Measurements from ENCODE around the gene KLHDC4. TPM values are rescaled to one million over a fixed set of nuclear protein-coding genes. Genes with fewer than 3 reads are reported as not detected.
A peak's percentile ranks its signal among the peaks of the same experiment; 100 is the strongest.

Gene KLHDC4
- total and polyA plus RNA-seq, 9 of the 15 experiments (the other 6 are each of a cell fraction or from before 2014, with no cell fraction given), result 1.3 to 68.1 (median 32.8) TPM

GRCh38 chr16:87778830-87779579 lies 13.2 kb upstream of the KLHDC4 start (continued):
- peak; percentile 92 for TF ChIP-seq ZNF197 (CRISPR knock-in tag; IDR thresholded peaks at IDR 0.05; ENCODE audit: low read depth)
- 0 out of 2 replicates have a peak, but pooled peaks have one; percentile 53 for TF ChIP-seq CBX5 (IDR thresholded peaks at IDR 0.05; ENCODE audit: borderline replicate concordance, low read depth)
- peak; percentile 100 for TF ChIP-seq ATF3 (IDR thresholded peaks at IDR 0.05)
- TF ChIP-seq ATF3 (CRISPR knock-in tag; conservative IDR thresholded peaks at IDR 0.05), result peak; percentile 100
- TF ChIP-seq ZNF184 (CRISPR knock-in tag; IDR thresholded peaks at IDR 0.05), result peak; percentile 100
- peak; percentile 83; the same call in 1 of the 2 replicates for TF ChIP-seq BACH1 (tag; IDR thresholded peaks at IDR 0.05)
- no peak for TF ChIP-seq ZNF217 (CRISPR knock-in tag; IDR thresholded peaks at IDR 0.05)
- TF ChIP-seq TRIM25 (IDR thresholded peaks at IDR 0.05; ENCODE audit: borderline replicate concordance), result no peak
- TF ChIP-seq KHSRP (IDR thresholded peaks at IDR 0.05), result no peak
- TF ChIP-seq FOXJ3 (CRISPR knock-in tag; IDR thresholded peaks at IDR 0.05), result no peak
- no peak for TF ChIP-seq LEF1 (IDR thresholded peaks at IDR 0.05)
- TF ChIP-seq ZNF740 (CRISPR knock-in tag; IDR thresholded peaks at IDR 0.05), result no peak
- TF ChIP-seq ZNF740 (tag; IDR thresholded peaks at IDR 0.05), result peak in 1 of 2 experiments; percentile 68; a peak in 1 of 4 replicates
- TF ChIP-seq ZNF384 (IDR thresholded peaks at IDR 0.05; ENCODE audit: low read depth, low read length), result no peak
- TF ChIP-seq RAD21 (CRISPR knock-in tag; conservative IDR thresholded peaks at IDR 0.05 in 1 of 2, IDR thresholded peaks at IDR 0.05 in 1 of 2), result peak; percentile 100
- TF ChIP-seq E2F4 (CRISPR knock-in tag; IDR thresholded peaks at IDR 0.05; ENCODE audit: low read depth), result no peak
- peak; percentile 19; the same call in 1 of the 2 replicates for TF ChIP-seq ZNF282 (CRISPR knock-in tag; IDR thresholded peaks at IDR 0.05)
- TF ChIP-seq SRSF7 (optimal IDR thresholded peaks at IDR 0.05; ENCODE audit: low read depth, low read length), result no peak
- no peak for TF ChIP-seq ZNF586 (CRISPR knock-in tag; conservative IDR thresholded peaks at IDR 0.05)
- TF ChIP-seq NFATC3 (IDR thresholded peaks at IDR 0.05), result 0 out of 2 replicates have a peak, but pooled peaks have one; percentile 8
- TF ChIP-seq PATZ1 (CRISPR knock-in tag; IDR thresholded peaks at IDR 0.05; ENCODE audit: borderline replicate concordance), result 0 out of 2 replicates have a peak, but pooled peaks have one; percentile 33
- TF ChIP-seq HDAC3 (IDR thresholded peaks at IDR 0.05; ENCODE audit: borderline replicate concordance, partially characterized antibody), result no peak
